HG02870 (cell line): ENCODE results near the gene SSBP2.
A peak's percentile ranks its signal among the peaks of the same experiment; 100 is the strongest.
"Not testable (repeated sequence)": the region's sequence is repeated elsewhere in the genome, so short reads cannot be mapped to it uniquely, and the experiment has no call there.

Source experiments
- ATAC-seq: cut with Tn5 transposase; IDR thresholded peaks from one replicate; pipeline ENCODE4 v1.9.1; 2021; ENCODE audit warnings: mild to moderate bottlenecking, moderate library complexity; ENCODE audit not compliant: unreplicated experiment

The SSBP2 gene

DNA sequence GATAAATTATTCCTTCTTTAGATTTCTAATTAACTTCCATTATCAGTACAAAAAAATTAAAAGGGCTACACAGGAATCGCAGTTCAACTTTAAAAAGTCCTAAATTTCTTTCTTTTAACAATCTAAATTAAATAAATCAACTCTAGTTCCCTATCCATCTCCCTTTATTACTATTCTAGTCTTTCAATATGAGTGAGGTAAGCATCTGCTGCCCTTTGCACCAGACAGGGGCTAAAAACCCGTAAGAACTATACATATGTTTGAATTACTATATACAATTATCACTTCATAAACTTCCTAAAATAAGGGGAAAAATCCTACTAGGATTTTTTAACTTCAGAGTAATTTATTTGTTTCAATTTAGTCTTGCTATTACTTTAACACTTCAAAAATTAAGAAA lies 145.6 kb downstream of the SSBP2 start:
- no peak for ATAC-seq

DNA sequence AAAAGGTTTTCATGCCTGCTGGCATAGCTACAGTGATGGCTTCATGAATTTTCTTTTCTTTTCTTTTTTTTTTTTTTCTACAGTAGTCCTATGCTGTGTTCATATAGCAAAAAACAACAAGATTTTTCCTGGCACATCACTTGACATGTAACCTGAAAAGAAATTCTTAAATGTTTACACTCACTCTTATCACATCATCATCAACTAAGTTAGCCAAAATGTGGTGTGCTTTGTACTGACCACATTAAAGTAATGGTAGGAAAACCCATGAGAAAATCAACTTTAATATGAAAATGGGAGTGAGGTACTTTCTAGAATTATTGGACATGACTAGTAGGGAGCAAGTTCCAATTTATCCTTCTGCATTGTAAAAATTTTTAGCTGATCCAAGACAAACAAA lies 146.7 kb downstream of the SSBP2 start:
- ATAC-seq = no peak

DNA sequence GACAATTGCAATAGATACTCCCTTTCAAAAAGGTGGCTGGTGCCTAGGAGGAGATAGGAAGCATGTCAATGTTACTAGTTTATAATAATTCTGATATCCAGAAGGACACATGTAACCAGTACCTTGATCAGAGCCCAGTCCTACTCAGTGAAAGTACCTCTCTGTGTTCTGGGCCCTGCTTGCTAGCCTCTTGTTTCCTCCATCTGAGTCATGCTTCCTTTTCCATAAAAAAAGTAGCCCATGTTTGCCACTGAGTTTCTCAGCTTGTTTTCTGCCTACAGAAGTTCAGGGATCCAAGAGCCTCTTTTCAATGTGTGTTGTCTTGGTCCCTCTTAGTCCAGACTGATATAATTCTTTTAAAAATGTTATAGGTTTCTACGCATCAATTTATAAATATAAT lies 149.0 kb downstream of the SSBP2 start:
- ATAC-seq = no peak

DNA sequence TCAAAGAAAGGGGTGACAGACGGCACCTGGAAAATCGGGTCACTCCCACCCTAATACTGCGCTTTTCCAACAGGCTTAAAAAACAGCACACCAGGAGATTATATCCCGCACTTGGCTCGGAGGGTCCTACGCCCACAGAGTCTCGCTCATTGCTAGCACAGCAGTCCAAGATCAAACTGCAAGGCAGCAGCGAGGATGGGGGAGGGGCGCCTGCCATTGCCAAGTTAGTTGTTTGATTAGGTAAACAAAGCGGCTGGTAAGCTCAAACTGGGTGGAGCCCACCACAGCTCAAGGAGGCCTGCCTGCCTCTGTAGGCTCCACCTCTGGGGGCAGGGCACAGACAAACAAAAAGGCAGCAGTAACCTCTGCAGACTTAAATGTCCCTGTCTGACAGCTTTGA lies 158.8 kb downstream of the SSBP2 start:
- ATAC-seq = not testable (repeated sequence)

DNA sequence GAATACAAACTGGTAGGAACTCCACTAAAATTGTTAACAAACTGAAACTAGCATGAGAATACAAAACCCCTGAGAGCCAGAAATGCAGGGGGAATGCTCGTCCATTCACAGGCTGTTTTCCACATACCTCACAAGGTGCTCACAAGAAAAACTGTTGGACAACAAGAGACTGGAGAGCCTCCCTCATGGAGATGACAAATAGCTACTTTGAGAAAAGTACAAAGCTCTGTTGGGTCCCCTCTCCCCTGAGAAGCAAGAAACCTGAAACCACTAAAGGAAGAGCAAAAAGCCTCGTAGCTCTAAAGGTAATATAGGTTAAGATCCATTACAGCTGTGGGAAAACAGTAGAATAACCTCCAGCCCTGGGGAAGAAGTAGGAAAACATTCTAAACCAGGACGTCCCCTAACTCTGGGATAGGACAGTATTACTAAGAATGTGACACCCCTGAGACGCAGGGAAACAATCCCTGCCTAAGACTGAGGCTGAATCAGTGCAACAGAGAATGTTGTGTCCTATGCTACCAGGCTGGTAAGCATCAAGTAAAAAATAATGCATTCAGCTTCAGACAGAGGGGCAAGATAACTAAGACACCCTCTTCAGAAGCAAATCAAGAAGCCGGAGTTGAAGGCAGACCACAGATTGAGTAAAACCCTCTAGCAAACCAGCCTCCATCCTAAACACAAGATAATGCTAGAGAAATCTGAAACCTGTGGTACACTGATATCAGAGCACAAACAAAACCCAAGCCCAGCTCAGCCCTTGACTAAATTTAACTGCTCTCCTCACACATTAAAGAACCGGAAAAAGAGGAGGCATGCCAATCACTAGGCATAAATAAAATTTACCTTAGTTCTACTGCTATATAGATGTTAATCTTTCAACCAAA lies 160.2 kb downstream of the SSBP2 start:
- ATAC-seq = no peak

DNA sequence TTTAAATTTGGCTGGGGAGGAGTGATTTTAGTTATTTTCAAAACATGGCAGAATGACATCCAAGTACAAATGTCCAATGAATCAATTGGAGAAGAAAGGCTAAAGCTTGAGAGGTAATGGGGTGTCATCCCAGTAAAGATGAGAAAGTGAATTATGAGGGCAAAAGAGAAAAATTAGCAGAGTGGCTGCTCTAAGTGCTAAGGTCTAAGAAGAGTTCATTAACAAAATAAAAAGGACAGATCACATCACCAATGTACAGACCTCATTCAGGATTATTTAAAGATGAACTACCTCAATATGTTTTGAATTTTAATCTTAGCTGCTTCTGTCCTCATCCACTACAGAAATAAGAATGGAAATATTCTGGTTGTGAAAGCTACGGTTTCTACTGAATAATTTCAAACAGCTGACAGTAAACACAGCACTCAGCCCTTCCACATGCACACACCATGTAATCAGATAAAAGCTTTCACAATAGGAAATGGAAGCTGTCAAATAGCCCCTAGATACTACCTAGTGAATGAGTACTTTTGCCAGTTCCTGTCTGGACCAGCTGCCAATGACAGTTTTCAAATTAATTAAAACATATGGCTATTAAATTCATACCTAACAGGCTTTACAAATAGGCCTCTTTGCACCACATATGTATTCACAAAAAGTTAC lies 171.5 kb downstream of the SSBP2 start:
- no peak for ATAC-seq

DNA sequence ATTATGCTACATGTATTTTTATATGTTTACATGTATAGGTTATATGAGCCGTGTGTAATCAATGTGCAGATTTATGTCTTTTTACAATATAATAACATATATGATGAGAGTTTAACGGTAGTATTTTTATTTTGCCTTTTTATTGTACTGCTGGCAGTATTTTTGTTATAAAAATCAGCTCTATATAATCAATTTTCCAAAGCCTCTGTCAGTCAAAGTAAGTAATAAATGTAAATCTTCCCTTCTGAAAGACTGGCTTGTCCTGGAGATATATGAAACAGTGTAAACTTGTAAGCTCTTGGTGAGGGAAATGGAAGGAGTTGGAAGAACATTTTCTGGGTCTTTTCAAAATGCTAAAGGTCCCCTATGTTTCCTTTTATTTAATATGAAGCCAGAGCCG lies 173.8 kb downstream of the SSBP2 start:
- no peak for ATAC-seq

DNA sequence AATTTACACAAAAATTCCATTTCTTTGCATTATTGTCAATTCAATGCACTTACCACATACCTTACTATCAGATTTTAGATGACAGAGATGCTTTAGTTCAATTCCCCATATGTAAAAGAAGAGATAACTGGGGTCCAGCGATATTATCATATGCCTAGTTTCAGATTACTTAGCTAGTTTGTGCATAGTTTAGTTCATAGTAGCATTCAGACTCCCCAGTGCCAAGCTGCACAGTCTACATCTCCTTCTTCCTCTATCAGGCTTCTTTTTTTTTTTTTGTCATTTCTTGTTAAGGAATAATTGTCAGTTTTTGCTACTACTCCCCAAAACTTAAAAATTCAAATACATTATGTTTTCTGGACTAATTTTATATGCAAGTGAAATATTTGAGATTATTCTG lies 175.0 kb downstream of the SSBP2 start:
- ATAC-seq = no peak

DNA sequence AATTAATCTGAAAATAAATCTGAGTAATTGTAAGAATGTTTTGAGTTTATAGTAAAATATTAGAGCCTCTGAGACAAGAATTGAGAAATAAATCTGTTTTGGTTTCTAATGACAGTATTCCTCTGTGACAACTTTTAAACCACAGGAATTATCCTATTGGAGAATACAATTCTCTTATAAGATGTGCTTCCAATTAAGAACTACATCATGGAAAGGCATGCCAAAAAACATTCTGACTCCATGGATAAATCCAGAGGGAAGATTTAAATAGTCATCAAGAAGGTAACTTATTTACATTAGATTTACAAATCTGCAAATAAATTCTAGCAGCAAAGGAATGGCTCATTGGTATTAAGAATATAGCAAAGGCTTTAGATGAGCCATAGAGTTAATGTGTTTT lies 178.7 kb downstream of the SSBP2 start:
- no peak for ATAC-seq

DNA sequence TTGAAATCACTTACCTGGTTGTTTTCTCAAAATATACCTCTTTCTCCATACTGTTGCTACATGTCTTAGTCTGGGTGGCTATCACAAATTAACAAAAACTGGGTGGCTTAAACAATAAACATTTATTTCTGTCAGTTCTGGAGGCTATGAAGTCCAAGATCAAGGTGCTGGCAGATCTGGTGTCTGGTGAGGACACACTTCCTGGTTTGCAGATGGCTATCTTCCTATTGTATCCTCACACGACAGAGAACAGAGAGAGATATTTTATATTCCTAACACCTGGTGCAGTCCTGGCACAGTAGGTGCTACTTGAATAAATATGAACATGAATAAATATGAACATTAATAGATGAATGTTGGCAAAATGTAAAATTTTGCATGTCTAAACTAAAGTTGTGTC lies 192.7 kb downstream of the SSBP2 start:
- ATAC-seq = no peak

DNA sequence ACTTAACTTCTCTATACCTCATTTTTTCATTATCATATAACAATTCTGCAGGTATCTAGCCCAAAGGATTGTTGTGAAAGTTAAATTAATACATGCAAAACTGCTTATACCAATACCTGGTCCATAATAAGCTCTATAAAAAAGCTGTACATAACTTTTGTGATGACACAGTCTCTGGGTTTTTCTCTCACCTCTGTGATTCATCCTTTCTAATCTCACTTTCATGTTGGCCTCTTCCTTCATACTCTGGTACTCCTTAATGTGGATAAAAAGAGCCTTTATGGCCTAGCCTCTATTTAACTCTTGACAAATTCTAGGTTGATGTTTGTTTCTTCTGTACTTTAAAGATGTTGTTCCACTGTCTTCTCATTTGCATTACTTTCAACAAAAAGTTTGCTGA lies 194.1 kb downstream of the SSBP2 start:
- ATAC-seq = peak; percentile 77

DNA sequence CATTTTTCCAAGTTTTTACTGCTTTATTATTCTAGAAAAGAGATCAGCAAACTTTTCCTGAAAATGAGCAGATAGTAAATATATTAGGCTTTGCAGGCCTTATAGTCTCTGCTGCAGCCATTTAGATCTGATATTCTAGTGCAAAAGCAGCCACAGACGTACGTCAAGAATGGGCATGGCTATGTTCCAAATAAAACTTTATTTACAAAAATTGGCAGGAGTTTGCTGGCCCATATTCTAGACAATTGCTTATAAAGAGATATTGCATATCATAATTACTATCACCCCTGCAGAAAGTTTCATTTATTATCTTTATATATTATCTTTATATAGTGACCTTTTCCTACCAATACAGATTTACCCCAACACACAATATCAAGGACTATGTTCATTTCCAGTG lies 195.0 kb downstream of the SSBP2 start:
- no peak for ATAC-seq

DNA sequence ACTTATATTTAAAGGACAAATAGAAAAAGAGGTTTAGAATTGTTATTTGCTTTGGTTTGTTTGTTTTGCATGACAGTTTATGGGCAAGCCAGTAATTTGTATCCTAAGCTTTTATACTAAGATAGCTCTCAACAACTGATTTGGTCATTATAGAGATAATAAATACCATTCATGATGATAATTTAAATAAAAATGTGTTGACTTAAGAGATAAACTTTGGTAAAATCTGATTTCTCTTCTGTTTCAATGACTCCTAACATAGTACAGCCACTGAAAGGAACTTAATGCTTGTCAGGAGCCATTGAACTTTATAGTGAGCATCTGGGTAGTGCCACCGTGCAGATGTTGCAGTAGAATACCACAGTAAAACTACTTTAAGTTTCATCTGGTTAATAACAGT lies 196.2 kb downstream of the SSBP2 start:
- no peak for ATAC-seq

DNA sequence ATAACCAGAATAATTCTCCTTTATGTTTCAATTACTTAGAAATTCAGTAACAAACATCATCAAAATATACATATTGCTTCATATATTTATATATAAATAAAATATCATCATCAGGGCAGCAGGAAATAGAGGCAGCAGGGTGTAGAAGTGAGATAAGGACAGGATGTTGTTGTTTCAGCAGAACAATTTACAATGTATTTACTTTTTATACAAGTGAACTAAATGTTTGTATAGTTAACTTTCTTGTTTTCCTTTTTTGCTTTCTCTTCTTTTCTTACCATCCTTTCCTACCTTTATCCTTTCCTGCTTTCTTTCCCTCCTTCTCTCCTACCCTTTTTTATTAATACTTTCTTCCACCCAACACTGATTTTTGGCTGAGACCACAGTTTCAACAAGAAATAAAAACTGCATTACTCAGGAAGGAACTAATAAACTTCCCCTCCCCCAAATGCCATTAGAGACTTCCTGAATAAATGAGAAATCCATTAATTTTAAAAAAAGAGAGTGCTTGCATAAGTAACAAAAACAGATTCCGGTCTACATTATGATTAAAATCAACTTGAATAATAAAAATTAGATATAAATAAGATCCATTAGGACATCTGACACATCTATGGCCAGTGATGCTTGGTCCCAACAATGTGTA lies 197.2 kb downstream of the SSBP2 start:
- ATAC-seq = no peak

DNA sequence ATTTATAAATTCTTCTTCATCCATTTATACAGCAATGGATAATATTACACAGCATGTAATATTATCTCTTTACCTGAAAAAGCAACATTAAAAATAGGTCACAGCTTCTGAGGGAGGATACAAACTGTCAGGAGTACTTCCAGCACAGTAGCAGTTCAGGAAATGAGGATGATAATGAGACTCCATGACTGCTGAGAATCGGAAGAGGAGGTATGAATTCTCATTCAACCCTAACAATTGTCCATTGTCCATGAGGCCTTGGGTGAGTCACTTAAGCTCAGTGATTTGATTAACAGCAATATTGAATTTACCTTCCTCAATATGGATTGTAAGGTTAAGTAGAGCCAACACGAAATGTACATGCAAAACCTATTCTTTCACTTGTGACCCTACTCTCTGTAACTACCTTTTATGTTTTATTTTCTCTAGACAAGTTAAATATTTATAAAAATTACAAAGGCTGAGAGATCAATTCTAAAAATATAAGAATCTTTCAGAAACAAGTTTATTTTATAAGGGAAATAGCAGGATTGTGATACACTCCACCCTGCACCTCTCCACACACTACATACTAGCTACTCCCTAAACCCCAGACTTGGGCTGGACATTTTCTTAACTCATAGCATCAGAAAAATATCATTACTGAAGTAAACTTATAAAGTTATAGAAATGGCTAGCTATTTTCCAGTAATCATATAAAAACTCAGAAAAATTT lies 197.9 kb downstream of the SSBP2 start:
- no peak for ATAC-seq

DNA sequence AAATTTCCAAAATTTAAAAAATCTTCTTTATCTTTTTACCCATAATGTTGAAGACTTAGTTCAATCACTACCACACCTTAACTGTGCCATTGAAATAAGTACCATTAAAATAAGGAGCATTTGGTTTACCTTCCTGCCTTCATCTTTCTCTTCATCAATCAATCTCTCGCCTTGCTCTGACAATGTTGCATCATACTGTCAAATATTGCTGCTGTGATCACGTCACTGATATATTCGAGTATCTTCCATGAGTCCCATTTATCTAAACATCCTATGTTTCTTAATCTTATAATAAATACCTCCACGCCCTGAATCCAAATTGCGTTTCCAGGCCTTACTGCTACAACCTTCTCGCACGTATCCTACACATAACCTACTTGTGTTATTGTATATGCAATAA lies 201.8 kb downstream of the SSBP2 start:
- no peak for ATAC-seq

DNA sequence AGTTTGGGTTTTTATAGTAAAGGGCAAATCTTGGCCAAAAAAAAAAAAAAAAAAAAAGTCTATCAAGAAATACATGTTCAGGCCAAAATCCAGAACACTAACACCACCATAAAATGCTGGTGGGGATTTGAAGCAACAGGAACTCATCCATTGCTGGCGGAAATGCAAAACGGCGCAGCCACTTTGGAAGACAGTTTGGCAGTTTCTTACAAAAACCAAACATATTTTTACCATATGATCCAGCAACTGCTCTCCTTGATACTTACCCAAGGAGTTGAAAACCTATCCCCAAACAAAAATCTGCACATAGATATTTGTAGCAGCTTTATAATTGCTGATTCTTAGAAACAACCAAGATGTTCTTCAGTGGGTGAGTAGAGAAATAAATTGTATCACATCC lies 203.9 kb downstream of the SSBP2 start:
- no peak for ATAC-seq

DNA sequence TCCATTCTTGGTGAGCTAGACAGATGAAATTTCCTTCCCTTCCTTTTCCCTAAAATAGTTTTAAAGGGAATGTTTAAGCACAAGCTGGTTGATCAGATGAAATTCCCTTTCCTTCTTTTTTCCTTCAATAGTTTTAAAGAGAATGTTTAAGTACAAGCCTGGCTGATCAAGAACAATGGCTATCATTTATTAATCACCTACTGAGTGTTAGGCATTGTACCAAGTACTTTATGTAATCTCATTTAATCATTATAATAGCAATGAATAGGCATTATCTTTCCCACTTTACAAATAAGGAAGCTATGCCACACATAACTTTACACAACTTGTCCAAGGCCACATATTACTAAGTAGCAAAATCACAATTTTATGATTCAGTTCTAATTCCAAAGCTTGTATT lies 205.0 kb downstream of the SSBP2 start:
- ATAC-seq = no peak

DNA sequence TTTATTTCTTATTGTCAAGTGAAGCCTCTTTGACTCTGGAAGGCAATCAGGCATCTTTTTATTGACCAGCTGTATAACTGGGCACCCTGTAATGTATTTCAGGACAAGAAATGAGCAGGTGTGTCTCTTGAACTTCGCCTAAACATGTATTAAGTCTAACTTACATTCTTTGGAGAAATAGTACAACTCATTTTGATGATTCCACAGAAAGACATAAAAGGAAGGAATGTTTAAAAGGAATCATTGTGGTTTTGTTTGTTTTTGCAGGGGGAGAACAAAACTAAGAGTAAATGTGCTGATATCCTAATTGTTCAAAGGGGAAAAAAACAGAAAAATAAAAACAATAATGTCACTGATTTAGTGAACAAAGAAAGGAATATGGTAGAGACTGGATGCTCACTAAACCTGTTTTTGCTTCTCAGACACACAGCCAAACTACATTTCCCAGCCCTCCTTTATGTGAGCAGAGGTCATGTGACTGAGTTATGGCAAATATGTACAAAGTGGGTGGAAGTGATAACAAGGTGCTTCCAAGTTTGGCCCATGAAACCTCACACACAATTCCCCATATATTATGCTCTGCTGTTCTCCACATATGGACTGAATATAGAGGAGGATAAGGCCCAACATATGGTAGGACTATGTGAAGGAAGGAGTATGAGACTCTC lies 206.4 kb downstream of the SSBP2 start:
- no peak for ATAC-seq

DNA sequence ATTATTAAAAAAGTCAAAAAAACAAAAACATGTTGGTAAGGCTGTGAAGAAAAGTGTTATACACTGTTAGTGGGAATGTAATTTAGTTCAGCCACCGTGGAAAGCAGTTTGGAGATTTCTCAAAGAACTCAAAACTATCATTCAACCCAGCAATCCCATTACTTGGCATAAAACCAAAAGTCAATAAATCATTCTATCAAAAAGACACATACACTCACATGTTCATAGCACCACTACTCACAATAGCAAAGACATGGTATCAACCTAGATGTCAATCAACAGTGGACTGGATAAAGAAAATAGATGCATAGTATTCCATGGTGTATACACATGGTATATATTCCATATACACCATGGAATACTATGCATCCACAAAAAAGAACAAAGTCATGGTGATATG lies 208.7 kb downstream of the SSBP2 start:
- ATAC-seq = no peak
